Neural crest cell (in vitro differentiated cells): ENCODE data around the gene GABBR2. TPM values are rescaled to one million over a fixed set of nuclear protein-coding genes. Genes with fewer than 3 reads are reported as not detected.

ENCODE experiments used
- DNase-seq: peaks from one replicate; pipeline ENCODE4 v3.0.0; 2021; ENCODE audit warnings: low read depth, mixed read lengths, low spot score
- H3K27ac Mint-ChIP-seq: one replicate; pipeline ENCODE4 v1.8.0; 2021; ENCODE audit warnings: mild to moderate bottlenecking, mixed read lengths; ENCODE audit not compliant: unreplicated experiment
- H3K27me3 Mint-ChIP-seq: 2 replicates; pipeline ENCODE4 v1.8.0; 2021; ENCODE audit warnings: low read depth, mild to moderate bottlenecking, mixed read lengths
- H3K36me3 Mint-ChIP-seq: 2 replicates; pipeline ENCODE4 v1.8.0; 2021; ENCODE audit warnings: low read depth, mild to moderate bottlenecking, mixed read lengths
- H3K4me1 Mint-ChIP-seq: 2 replicates; pipeline ENCODE4 v1.8.0; 2021; ENCODE audit warnings: mixed read lengths
- H3K4me3 Mint-ChIP-seq: one replicate; pipeline ENCODE4 v1.8.0; 2021; ENCODE audit warnings: mild to moderate bottlenecking, mixed read lengths
- H3K9me3 Mint-ChIP-seq: 2 replicates; pipeline ENCODE4 v1.8.0; 2021; ENCODE audit warnings: mixed read lengths
- CTCF ChIP-seq: fragments of 200-600 bp; sonication (generic); conservative IDR thresholded peaks from 2 replicates; pipeline ENCODE4 v1.5.0; 2021; ENCODE audit warnings: antibody characterized with exemption, mild to moderate bottlenecking
- total RNA-seq: library from RNA; stranded (reverse); gene quantifications from 2 replicates; pipeline ENCODE4 v1.2.1, GENCODE V29; 2021

GABBR2 gene
- total RNA-seq, 1 donor from 2014 or later = 0.84 TPM

GRCh38 chr9:98365781-98366180 lies 343.0 kb downstream of the GABBR2 start:
- H3K27me3 Mint-ChIP-seq = peaks cover 21% of the 10 kb centered on the region
- no peak for TF ChIP-seq CTCF
- no peak overlapping the region for H3K4me3 Mint-ChIP-seq
- no peak overlapping the region for H3K27ac Mint-ChIP-seq
- DNase-seq = no peak
- H3K4me1 Mint-ChIP-seq = no peaks in the 10 kb centered on the region
- H3K9me3 Mint-ChIP-seq = peaks cover 11% of the 10 kb centered on the region
- peaks cover 6% of the 10 kb centered on the region for H3K36me3 Mint-ChIP-seq

- DNase-seq = no peak
- H3K27ac Mint-ChIP-seq = no peak overlapping the region
- H3K4me1 Mint-ChIP-seq = no peaks in the 10 kb centered on the region
- peaks cover 11% of the 10 kb centered on the region for H3K9me3 Mint-ChIP-seq
- H3K27me3 Mint-ChIP-seq = peaks cover 21% of the 10 kb centered on the region
- H3K36me3 Mint-ChIP-seq = peaks cover 6% of the 10 kb centered on the region
- TF ChIP-seq CTCF = peak; percentile 60
- H3K4me3 Mint-ChIP-seq = no peak overlapping the region
These were observed 343.5 kb downstream of the GABBR2 start for GRCh38 chr9:98365227-98365669.

DNA sequence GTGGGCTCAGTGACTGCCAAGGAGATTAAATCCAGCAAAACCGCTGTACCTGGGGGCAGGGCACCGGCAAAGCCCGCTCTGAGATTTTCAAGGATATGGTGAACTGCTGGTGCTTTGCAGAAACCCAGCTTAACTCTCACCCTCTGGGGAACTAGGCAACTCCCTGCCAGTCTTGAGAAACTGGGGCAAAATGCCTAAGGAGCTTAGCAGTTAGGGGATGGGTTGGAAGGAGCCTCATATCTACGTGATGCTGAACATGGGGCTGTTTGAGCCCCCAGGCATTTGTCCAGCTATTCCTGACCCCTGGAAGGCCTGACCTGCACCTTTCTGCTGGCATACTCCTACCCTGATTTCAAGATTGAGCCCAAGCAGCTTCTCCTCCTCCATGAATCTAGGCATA lies 344.6 kb downstream of the GABBR2 start:
- no peak for TF ChIP-seq CTCF
- Mint-ChIP-seq H3K9me3 (peaks cover 11% of the 10 kb centered on the region), H3K4me3 (no peak overlapping the region), H3K4me1 (peaks cover 3% of the 10 kb centered on the region), H3K27me3 (peaks cover 21% of the 10 kb centered on the region), H3K27ac (no peak overlapping the region), H3K36me3 (peaks cover 6% of the 10 kb centered on the region)
- no peak for DNase-seq

GRCh38 chr9:98363644-98364043 lies 345.1 kb downstream of the GABBR2 start:
- peaks cover 3% of the 10 kb centered on the region for H3K4me1 Mint-ChIP-seq
- no peak overlapping the region for H3K27ac Mint-ChIP-seq
- DNase-seq = no peak
- peaks cover 6% of the 10 kb centered on the region for H3K36me3 Mint-ChIP-seq
- TF ChIP-seq CTCF = no peak
- peaks cover 21% of the 10 kb centered on the region for H3K27me3 Mint-ChIP-seq
- peaks cover 11% of the 10 kb centered on the region for H3K9me3 Mint-ChIP-seq
- H3K4me3 Mint-ChIP-seq = no peak overlapping the region

DNA sequence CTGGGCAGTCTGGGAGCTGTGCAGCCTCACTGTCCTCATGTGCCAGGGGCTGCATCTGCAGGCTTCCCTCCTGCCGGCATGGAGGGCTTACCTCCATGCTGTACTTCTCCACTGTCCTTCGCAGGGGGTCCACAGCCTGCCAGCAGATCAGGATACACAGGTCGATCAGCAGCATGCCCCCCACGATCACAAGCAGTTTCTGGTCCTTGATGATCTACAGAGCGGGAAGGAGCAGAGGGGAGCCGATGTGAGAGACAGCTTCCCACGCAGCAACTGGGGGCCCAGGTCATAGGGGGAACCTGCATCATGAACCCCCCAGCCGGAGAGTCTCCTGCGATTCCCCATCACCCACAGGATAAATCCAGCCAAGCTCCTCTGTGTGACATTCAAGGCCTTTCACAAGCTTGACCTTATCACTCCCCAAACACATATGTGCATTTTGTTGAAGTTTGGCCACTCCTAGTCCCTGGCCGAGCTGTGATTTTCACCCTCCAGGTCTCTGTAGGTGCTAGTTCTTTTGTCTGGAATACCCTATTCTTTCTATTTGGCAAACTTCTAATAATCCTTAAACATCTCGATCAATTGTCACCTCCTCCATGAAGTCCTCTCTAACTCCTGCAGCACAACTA lies 346.0 kb downstream of the GABBR2 start:
- TF ChIP-seq CTCF = no peak
- H3K36me3 Mint-ChIP-seq = peaks cover 4% of the 10 kb centered on the region
- H3K27ac Mint-ChIP-seq = peak overlapping the region; percentile 16
- peaks cover 8% of the 10 kb centered on the region for H3K9me3 Mint-ChIP-seq
- H3K4me3 Mint-ChIP-seq = no peak overlapping the region
- peaks cover 19% of the 10 kb centered on the region for H3K27me3 Mint-ChIP-seq
- no peak for DNase-seq
- peaks cover 3% of the 10 kb centered on the region for H3K4me1 Mint-ChIP-seq
